Prostate gland (tissue), 2 donors: ENCODE data around the gene SMAD1. TPM values are rescaled to one million over a fixed set of nuclear protein-coding genes. Genes with fewer than 3 reads are reported as not detected.

ENCODE experiments used
- DNase-seq: peaks from one replicate; pipeline ENCODE4 v3.0.0-alpha.2; 2019; ENCODE audit warnings: low spot score
- H3K27ac ChIP-seq, 2 donors: fragments of 200-600 bp; sonication (generic); 2 replicates each; pipeline ENCODE4 v1.5.1; 2017 to 2019
- H3K27me3 ChIP-seq: fragments of 200-600 bp; sonication (generic); replicated peaks from 2 replicates; pipeline ENCODE4 v1.5.1; 2019; ENCODE audit not compliant: insufficient read depth
- H3K36me3 ChIP-seq, 2 donors: fragments of 200-600 bp; sonication (generic); 1 replicate in 1 of 2; 2 replicates in 1 of 2; pipeline versions ENCODE4 v1.5.1 to v1.8.1; 2017 to 2019
- H3K4me1 ChIP-seq: fragments of 200-600 bp; sonication (generic); replicated peaks from 2 replicates; pipeline ENCODE4 v1.5.1; 2019
- H3K4me3 ChIP-seq, 2 donors: fragments of 200-600 bp; sonication (generic); 2 replicates each; pipeline ENCODE4 v1.5.1; 2017 to 2019
- H3K9me3 ChIP-seq: fragments of 200-600 bp; sonication (generic); 2 replicates; pipeline ENCODE4 v1.5.1; 2017
- CTCF ChIP-seq, 4 experiments: fragments of 200-600 bp in 2 of 4; fragments of 450-650 bp in 2 of 4; sonication (generic) in 2 of 4; IDR thresholded peaks; 1 replicate in 3 of 4; 2 replicates in 1 of 4; pipeline ENCODE4 v1.5.1; 2016 to 2019; ENCODE audit warnings: antibody characterized with exemption in 4 of 4, mild to moderate bottlenecking in 2 of 4, moderate library complexity in 2 of 4
- POLR2A ChIP-seq: fragments of 450-650 bp; IDR thresholded peaks from one replicate; pipeline ENCODE4 v1.6.1; 2016; ENCODE audit warnings: antibody characterized with exemption, mild to moderate bottlenecking
- POLR2AphosphoS5 ChIP-seq: sonication (generic); formaldehyde crosslinking; IDR thresholded peaks from one replicate; pipeline ENCODE4 v1.6.1; 2017; ENCODE audit warnings: antibody characterized with exemption
- WGBS: methylation state at CpG from one replicate; pipeline ENCODE4 v1.1.5; 2018; 5-methylcytosine and 5-hydroxymethylcytosine counted together
- intact Hi-C: fragments of 100-400 bp; cut with DNase I; formaldehyde crosslinking; loops from one replicate; pipeline ENCODE4 v1.14.2; 2022
- total RNA-seq, 2 donors: library from RNA; depleted of rRNA; stranded (reverse); fragments of >200 nt; gene quantifications; one replicate each; pipeline ENCODE4 v1.1.0, GENCODE V29; 2016

The SMAD1 gene
- total RNA-seq, 2 donors from 2014 or later, result 21.5 to 34.3 TPM

- Histone ChIP-seq H3K36me3 (no peaks in the 10 kb centered on the region), H3K4me1 (no peaks in the 10 kb centered on the region), H3K4me3 (no peak overlapping the region), H3K9me3 (no peaks in the 10 kb centered on the region), H3K27ac (no peak overlapping the region), H3K27me3 (no peaks in the 10 kb centered on the region)
- no peak for TF ChIP-seq POLR2AphosphoS5
- no peak for TF ChIP-seq POLR2A
- no peak for TF ChIP-seq CTCF (IDR thresholded peaks at IDR 0.05)
- DNase-seq, result no peak
- intact Hi-C loops, result no loop called here
- WGBS, result 83% methylated on average over 6 of the region's 6 CpGs
Observed at GRCh38 chr4:145503486-145504072, 21.9 kb downstream of the SMAD1 start.

DNA sequence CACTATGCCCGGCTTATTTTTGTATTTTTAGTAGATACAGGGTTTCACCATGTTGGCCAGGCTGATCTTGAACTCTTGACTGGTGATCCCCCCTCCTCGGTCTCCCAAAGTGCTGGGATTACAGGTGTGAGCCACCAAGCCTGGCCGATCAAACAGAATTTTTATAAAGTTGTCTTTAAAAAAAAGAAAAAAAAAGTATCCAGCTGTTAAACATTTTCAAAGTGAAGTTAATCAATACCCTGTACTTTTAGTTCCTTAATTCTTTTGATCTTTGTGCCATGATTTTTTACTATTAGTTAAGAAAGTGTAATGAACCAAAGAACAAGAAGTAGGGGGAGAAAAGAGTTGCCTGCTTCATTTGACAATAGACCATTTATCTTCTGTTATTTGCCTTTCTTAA lies 24.3 kb downstream of the SMAD1 start:
- no peak for TF ChIP-seq CTCF (IDR thresholded peaks at IDR 0.05)
- TF ChIP-seq POLR2AphosphoS5, result no peak
- intact Hi-C loops, result no loop called here
- no peaks in the 10 kb centered on the region for H3K9me3 ChIP-seq

DNA sequence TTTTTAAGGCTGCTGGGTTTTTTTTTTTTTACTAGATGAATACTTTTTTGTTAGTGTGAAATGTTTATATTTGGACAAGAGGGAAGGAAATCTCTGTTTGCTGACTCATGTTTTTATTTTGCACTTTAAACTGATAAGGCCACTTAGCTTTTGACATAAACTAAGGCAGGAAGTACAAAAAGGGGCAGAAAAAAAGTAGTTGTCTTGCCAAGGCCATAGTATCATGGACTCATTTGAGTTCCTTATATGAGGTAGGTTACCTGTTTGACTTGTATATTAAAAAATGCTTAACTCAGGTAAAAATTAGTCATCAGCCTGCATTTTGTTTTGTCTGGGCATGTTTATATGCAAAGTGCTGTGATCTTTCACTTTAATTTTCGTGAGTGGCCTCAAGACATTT lies 26.0 kb downstream of the SMAD1 start:
- Histone ChIP-seq H3K4me1 (no peaks in the 10 kb centered on the region), H3K9me3 (no peaks in the 10 kb centered on the region), H3K4me3 (no peak overlapping the region), H3K27me3 (no peaks in the 10 kb centered on the region), H3K27ac (no peak overlapping the region), H3K36me3 (no peaks in the 10 kb centered on the region)
- intact Hi-C loops, result no loop called here
- WGBS, result 52% methylated on average over 1 of the region's 1 CpG
- TF ChIP-seq POLR2A (no peak), POLR2AphosphoS5 (no peak), CTCF (IDR thresholded peaks at IDR 0.05) (no peak)
- DNase-seq, result no peak

More for the DNA sequence above, 24.3 kb downstream of the SMAD1 start:
- no peak overlapping the region for H3K4me3 ChIP-seq
- H3K27me3 ChIP-seq, result no peaks in the 10 kb centered on the region
- WGBS, result 74% methylated on average over 3 of the region's 3 CpGs
- H3K36me3 ChIP-seq, result no peaks in the 10 kb centered on the region
- DNase-seq, result no peak
- no peak overlapping the region for H3K27ac ChIP-seq
- no peaks in the 10 kb centered on the region for H3K4me1 ChIP-seq

DNA sequence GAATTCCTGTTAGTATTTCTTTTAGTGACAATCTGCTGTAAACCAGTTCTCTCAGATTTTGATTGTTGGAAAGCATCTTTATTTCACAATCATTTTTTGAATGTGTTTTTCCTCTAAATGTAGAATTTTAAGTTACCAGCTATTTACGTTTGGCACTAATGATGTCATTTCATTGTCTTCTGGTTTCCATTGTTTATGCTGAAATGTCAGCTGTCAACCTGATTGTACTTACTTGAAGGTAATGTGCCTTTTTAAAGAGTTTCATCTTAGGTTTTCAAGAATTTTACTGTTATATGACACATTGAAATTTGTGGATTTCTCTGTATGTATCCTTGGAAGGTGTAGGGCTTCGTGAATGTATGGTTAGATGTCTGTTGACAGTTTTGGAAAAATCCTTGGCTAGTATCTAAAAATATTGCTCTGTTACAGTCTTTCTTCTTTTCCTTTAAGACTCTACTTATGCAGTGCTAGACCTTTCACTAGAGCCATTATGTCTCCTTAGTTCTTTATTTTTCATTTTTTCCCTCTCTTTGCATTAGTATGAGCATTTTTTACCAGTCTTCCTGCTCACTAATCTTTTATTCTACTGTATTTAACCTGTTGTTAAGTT lies 30.4 kb downstream of the SMAD1 start:
- H3K4me3 ChIP-seq, result no peak overlapping the region
- no peaks in the 10 kb centered on the region for H3K27me3 ChIP-seq
- no peaks in the 10 kb centered on the region for H3K4me1 ChIP-seq
- H3K36me3 ChIP-seq, result no peaks in the 10 kb centered on the region
- no peaks in the 10 kb centered on the region for H3K9me3 ChIP-seq
- no peak for DNase-seq
- no peak overlapping the region for H3K27ac ChIP-seq
- WGBS, result 87% methylated on average over 2 of the region's 2 CpGs
- intact Hi-C loops, result no loop called here
- no peak for TF ChIP-seq CTCF (IDR thresholded peaks at IDR 0.05)
- no peak for TF ChIP-seq POLR2A
- TF ChIP-seq POLR2AphosphoS5, result no peak

DNA sequence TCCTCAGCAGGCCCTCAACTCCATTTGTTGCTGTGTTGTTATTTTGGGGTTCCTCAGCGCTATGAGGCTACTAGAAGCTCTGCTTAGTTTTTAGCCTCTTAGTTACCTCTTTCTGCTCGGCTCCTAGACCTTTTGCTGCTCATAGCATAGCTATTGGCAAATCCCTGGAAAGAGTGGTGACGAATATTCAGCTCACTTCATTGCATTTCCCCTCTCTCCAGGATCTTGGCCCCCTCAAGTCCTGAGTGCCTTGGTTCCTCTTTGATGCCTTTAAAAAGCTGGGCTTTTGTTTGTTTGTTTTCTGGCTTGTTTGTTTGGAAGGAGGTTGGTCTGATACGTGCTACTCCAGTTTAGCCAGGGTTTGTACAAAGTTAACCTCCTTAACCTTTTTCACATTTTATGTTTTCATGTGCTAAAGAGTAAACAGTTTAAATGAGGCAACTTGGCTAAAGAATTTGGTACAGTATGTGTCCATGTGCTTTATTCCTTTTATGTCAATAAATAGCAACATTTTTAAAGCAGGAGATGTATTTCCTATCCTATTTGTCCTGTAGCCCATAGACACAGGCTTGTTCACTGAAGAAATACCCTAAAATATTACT lies 31.5 kb downstream of the SMAD1 start:
- Histone ChIP-seq H3K9me3 (no peaks in the 10 kb centered on the region), H3K27me3 (no peaks in the 10 kb centered on the region), H3K4me1 (no peaks in the 10 kb centered on the region), H3K4me3 (no peak overlapping the region), H3K27ac (no peak overlapping the region), H3K36me3 (no peaks in the 10 kb centered on the region)
- TF ChIP-seq CTCF (IDR thresholded peaks at IDR 0.05) (no peak), POLR2A (no peak), POLR2AphosphoS5 (no peak)
- no peak for DNase-seq
- 77% methylated on average over 4 of the region's 4 CpGs for WGBS
- intact Hi-C loops, result no loop called here
